WTC11 (cell line): Measurements from ENCODE around the gene POFUT2. TPM values are rescaled to one million over a fixed set of nuclear protein-coding genes. Genes with fewer than 3 reads are reported as not detected.

Experiments
- ATAC-seq: fragments of 200-7000 bp; cut with Tn5 transposase; 2 replicates; pipeline ENCODE4 v1.10.0; 2021; ENCODE audit warnings: mild to moderate bottlenecking, moderate library complexity
- CTCF ChIA-PET: fragments of 300-600 bp; sonication (Branson Sonifier 250); formaldehyde crosslinking; loops from one replicate; lab custom pipeline; 2021; ENCODE audit warnings: antibody characterized with exemption; lab: Charles Lee
- POLR2A ChIA-PET: fragments of 350-600 bp; sonication (Branson Sonifier 250); formaldehyde crosslinking; loops from one replicate; lab custom pipeline; 2021; ENCODE audit warnings: antibody characterized with exemption; lab: Charles Lee
- DNase-seq: peaks from one replicate; pipeline ENCODE4 v3.0.0; 2021; ENCODE audit warnings: low spot score
- H3K27ac Mint-ChIP-seq: 2 replicates; pipeline ENCODE4 v1.8.0; 2021; ENCODE audit warnings: mixed read lengths
- H3K27me3 Mint-ChIP-seq: 2 replicates; pipeline ENCODE4 v1.8.0; 2021; ENCODE audit warnings: low read depth, mild to moderate bottlenecking, moderate library complexity, mixed read lengths
- H3K36me3 Mint-ChIP-seq: 2 replicates; pipeline ENCODE4 v1.8.0; 2021; ENCODE audit warnings: mixed read lengths
- H3K4me1 Mint-ChIP-seq: 2 replicates; pipeline ENCODE4 v1.8.0; 2022; ENCODE audit warnings: mixed read lengths
- H3K4me3 Mint-ChIP-seq: 2 replicates; pipeline ENCODE4 v1.8.0; 2021; ENCODE audit warnings: mild to moderate bottlenecking, moderate library complexity, mixed read lengths
- H3K9me3 Mint-ChIP-seq: 2 replicates; pipeline ENCODE4 v1.8.0; 2021; ENCODE audit warnings: mixed read lengths
- ATF6 ChIP-seq: sonication (generic); formaldehyde crosslinking; IDR thresholded peaks from 2 replicates; pipeline ENCODE4 v1.8.1; 2023; ENCODE audit warnings: mild to moderate bottlenecking, missing genetic modification reagents
- CREM ChIP-seq: sonication (generic); formaldehyde crosslinking; IDR thresholded peaks from 2 replicates; pipeline ENCODE4 v1.8.1; 2022; ENCODE audit warnings: mild to moderate bottlenecking, missing genetic modification reagents, moderate library complexity
- ELF4 ChIP-seq: sonication (generic); formaldehyde crosslinking; IDR thresholded peaks from 2 replicates; pipeline ENCODE4 v1.8.1; 2022; ENCODE audit warnings: low read depth, mild to moderate bottlenecking, moderate library complexity, missing genetic modification reagents
- ESRRA ChIP-seq: sonication (generic); formaldehyde crosslinking; IDR thresholded peaks from 2 replicates; pipeline ENCODE4 v1.8.1; 2022; ENCODE audit warnings: mild to moderate bottlenecking, missing genetic modification reagents, borderline replicate concordance
- GABPB1 ChIP-seq: sonication (generic); formaldehyde crosslinking; IDR thresholded peaks from 2 replicates; pipeline ENCODE4 v1.8.1; 2023; ENCODE audit warnings: mild to moderate bottlenecking, missing genetic modification reagents
- GRHL2 ChIP-seq: fragments of 250-450 bp; sonication (Bioruptor Pico); IDR thresholded peaks from 2 replicates; pipeline ENCODE4 v1.8.0; 2022; ENCODE audit warnings: mild to moderate bottlenecking, moderate library complexity; ENCODE audit not compliant: insufficient replicate concordance, severe bottlenecking
- HMGXB4 ChIP-seq: sonication (generic); formaldehyde crosslinking; IDR thresholded peaks from 2 replicates; pipeline ENCODE4 v1.8.1; 2023; ENCODE audit warnings: mild to moderate bottlenecking, moderate library complexity, missing genetic modification reagents
- MYBL2 ChIP-seq: sonication (generic); formaldehyde crosslinking; IDR thresholded peaks from 2 replicates; pipeline ENCODE4 v1.8.1; 2023; ENCODE audit warnings: mild to moderate bottlenecking, moderate library complexity, missing genetic modification reagents
- NR2C2 ChIP-seq: sonication (generic); formaldehyde crosslinking; IDR thresholded peaks from 2 replicates; pipeline ENCODE4 v1.8.0; 2022; ENCODE audit warnings: mild to moderate bottlenecking, missing genetic modification reagents
- RELA ChIP-seq: sonication (generic); formaldehyde crosslinking; IDR thresholded peaks from 2 replicates; pipeline ENCODE4 v1.8.1; 2022; ENCODE audit warnings: missing genetic modification reagents, mild to moderate bottlenecking, borderline replicate concordance
- SMAD4 ChIP-seq: sonication (generic); formaldehyde crosslinking; IDR thresholded peaks from 2 replicates; pipeline ENCODE4 v1.8.0; 2022; ENCODE audit warnings: mild to moderate bottlenecking, missing genetic modification reagents
- TEAD1 ChIP-seq: sonication (generic); formaldehyde crosslinking; IDR thresholded peaks from 2 replicates; pipeline ENCODE4 v1.8.0; 2022; ENCODE audit warnings: mild to moderate bottlenecking, missing genetic modification reagents
- TEAD4 ChIP-seq: sonication (generic); formaldehyde crosslinking; IDR thresholded peaks from 2 replicates; pipeline ENCODE4 v1.8.0; 2022; ENCODE audit warnings: mild to moderate bottlenecking, missing genetic modification reagents
- ZNF317 ChIP-seq: sonication (generic); formaldehyde crosslinking; IDR thresholded peaks from 2 replicates; pipeline ENCODE4 v1.8.1; 2023; ENCODE audit warnings: low read depth, mild to moderate bottlenecking, moderate library complexity, missing genetic modification reagents, borderline replicate concordance
- ZNF396 ChIP-seq: fragments of 250-450 bp; sonication (Bioruptor Pico); IDR thresholded peaks from 2 replicates; pipeline ENCODE4 v1.8.0; 2021; ENCODE audit warnings: mild to moderate bottlenecking, moderate library complexity, borderline replicate concordance
- ZNF416 ChIP-seq: fragments of 250-450 bp; sonication (Bioruptor Pico); IDR thresholded peaks from 2 replicates; pipeline ENCODE4 v1.9.0; 2021; ENCODE audit warnings: mild to moderate bottlenecking, inconsistent platforms
- ZNF671 ChIP-seq: fragments of 250-450 bp; sonication (Bioruptor Pico); IDR thresholded peaks from 2 replicates; pipeline ENCODE4 v1.8.0; 2021; ENCODE audit warnings: mild to moderate bottlenecking
- ZSCAN18 ChIP-seq: fragments of 250-450 bp; sonication (Bioruptor Pico); IDR thresholded peaks from 2 replicates; pipeline ENCODE4 v2.1.2; 2022; ENCODE audit warnings: mild to moderate bottlenecking, moderate library complexity
- total RNA-seq: library from RNA; stranded (reverse); gene quantifications from 3 replicates; pipeline ENCODE4 v1.2.3, GENCODE V29; 2021
- TF ChIP-seq, protein P1 (sequence below): sonication (generic); formaldehyde crosslinking; IDR thresholded peaks from 2 replicates; pipeline ENCODE4 v1.8.0; 2023; ENCODE audit warnings: mild to moderate bottlenecking, missing genetic modification reagents
- TF ChIP-seq, protein P2 (sequence below): sonication (generic); formaldehyde crosslinking; IDR thresholded peaks from 2 replicates; pipeline ENCODE4 v1.8.1; 2023; ENCODE audit warnings: mild to moderate bottlenecking, missing genetic modification reagents, moderate library complexity
- TF ChIP-seq, protein P3 (sequence below): sonication (generic); formaldehyde crosslinking; IDR thresholded peaks from 2 replicates; pipeline ENCODE4 v1.8.0; 2022; ENCODE audit warnings: mild to moderate bottlenecking, missing genetic modification reagents
- TF ChIP-seq, protein P4 (sequence below): sonication (generic); formaldehyde crosslinking; IDR thresholded peaks from 2 replicates; pipeline ENCODE4 v1.8.1; 2023; ENCODE audit warnings: mild to moderate bottlenecking, missing genetic modification reagents, moderate library complexity

Gene POFUT2
- total RNA-seq, 1 experiment from 2014 or later: 39.7 TPM

- POLR2A ChIA-PET: no interaction called here
- Mint-ChIP-seq H3K4me1 (peaks cover under 1% of the 10 kb centered on the region), H3K4me3 (no peak overlapping the region), H3K9me3 (peaks cover 17% of the 10 kb centered on the region), H3K36me3 (0 out of 2 replicates have a peak, but pooled peaks cover 3% of the 10 kb centered on the region), H3K27me3 (peaks cover 3% of the 10 kb centered on the region; the same call in 1 of the 2 replicates), H3K27ac (no peak overlapping the region)
- TF ChIP-seq MYBL2 (CRISPR knock-in tag): no peak
- TF ChIP-seq RELA (CRISPR knock-in tag): no peak
- TF ChIP-seq, protein P1, sequence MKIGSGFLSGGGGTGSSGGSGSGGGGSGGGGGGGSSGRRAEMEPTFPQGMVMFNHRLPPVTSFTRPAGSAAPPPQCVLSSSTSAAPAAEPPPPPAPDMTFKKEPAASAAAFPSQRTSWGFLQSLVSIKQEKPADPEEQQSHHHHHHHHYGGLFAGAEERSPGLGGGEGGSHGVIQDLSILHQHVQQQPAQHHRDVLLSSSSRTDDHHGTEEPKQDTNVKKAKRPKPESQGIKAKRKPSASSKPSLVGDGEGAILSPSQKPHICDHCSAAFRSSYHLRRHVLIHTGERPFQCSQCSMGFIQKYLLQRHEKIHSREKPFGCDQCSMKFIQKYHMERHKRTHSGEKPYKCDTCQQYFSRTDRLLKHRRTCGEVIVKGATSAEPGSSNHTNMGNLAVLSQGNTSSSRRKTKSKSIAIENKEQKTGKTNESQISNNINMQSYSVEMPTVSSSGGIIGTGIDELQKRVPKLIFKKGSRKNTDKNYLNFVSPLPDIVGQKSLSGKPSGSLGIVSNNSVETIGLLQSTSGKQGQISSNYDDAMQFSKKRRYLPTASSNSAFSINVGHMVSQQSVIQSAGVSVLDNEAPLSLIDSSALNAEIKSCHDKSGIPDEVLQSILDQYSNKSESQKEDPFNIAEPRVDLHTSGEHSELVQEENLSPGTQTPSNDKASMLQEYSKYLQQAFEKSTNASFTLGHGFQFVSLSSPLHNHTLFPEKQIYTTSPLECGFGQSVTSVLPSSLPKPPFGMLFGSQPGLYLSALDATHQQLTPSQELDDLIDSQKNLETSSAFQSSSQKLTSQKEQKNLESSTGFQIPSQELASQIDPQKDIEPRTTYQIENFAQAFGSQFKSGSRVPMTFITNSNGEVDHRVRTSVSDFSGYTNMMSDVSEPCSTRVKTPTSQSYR (CRISPR knock-in tag): no peak
- TF ChIP-seq ELF4 (CRISPR knock-in tag): no peak
- TF ChIP-seq, protein P2, sequence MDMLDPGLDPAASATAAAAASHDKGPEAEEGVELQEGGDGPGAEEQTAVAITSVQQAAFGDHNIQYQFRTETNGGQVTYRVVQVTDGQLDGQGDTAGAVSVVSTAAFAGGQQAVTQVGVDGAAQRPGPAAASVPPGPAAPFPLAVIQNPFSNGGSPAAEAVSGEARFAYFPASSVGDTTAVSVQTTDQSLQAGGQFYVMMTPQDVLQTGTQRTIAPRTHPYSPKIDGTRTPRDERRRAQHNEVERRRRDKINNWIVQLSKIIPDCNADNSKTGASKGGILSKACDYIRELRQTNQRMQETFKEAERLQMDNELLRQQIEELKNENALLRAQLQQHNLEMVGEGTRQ: no peak
- no peak for TF ChIP-seq ZNF671 (CRISPR knock-in tag)
- no peak for TF ChIP-seq ZNF416 (CRISPR knock-in tag)
- TF ChIP-seq HMGXB4: no peak
- TF ChIP-seq, protein P3, sequence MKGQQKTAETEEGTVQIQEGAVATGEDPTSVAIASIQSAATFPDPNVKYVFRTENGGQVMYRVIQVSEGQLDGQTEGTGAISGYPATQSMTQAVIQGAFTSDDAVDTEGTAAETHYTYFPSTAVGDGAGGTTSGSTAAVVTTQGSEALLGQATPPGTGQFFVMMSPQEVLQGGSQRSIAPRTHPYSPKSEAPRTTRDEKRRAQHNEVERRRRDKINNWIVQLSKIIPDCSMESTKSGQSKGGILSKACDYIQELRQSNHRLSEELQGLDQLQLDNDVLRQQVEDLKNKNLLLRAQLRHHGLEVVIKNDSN (CRISPR knock-in tag): no peak
- TF ChIP-seq CREM (CRISPR knock-in tag): no peak
- TF ChIP-seq TEAD1: no peak
- TF ChIP-seq ZNF317: no peak
- no peak for TF ChIP-seq GRHL2 (CRISPR knock-in tag)
- CTCF ChIA-PET: interaction anchor here (0.6 to 0.9 kb wide), 2 partner anchors 54 to 116 kb away, joined by 3 to 7 read pairs; no protein-coding TSS in a partner anchor
- DNase-seq (no peak), ATAC-seq (no peak)
These were observed 33.2 kb downstream of the POFUT2 start for GRCh38 chr21:45254460-45254930.

DNA sequence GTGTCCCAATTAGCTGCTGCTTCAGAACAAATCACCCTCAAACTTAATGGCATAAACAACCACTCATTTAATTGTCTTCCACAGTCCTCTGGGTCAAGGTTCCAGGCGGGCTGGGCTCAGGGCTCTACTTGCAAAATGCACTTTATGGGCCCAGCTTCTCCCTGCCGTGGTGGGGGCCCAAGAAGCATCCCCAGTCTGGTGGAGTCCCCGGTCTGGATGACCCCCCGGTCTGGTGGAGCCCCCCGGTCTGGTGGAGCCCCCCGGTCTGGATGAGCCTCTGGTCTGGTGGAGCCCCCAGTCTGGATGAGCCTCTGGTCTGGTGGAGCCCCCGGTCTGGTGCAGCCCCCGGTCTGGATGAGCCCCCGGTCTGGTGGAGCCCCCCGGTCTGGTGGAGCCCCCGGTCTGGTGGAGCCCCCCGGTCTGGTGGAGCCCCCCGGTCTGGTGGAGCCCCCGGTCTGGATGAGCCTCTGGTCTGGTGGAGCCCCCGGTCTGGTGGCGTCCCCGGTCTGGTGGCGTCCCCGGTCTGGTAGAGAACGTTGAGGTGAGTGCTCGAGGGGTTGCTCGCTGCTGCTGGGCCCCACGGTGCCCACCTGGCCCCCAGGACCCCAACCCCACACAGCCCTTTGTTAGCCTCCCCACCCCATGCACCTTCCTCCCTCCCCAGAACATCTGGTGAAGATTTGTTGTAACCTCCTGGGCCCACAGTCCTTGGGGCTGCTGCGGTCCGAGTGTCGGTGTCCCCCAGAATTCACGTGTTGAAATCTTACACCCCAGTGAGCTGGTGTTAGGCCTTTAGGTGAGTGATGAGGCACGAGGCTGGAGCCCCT is 33.8 kb downstream of the POFUT2 start:
- CTCF ChIA-PET: no interaction called here
- Mint-ChIP-seq H3K4me3 (no peak overlapping the region), H3K9me3 (peaks cover 17% of the 10 kb centered on the region), H3K4me1 (peaks cover 7% of the 10 kb centered on the region), H3K36me3 (0 out of 2 replicates have a peak, but pooled peaks cover 3% of the 10 kb centered on the region), H3K27ac (no peak overlapping the region), H3K27me3 (peaks cover 3% of the 10 kb centered on the region; the same call in 1 of the 2 replicates)
- POLR2A ChIA-PET: no interaction called here
- ATAC-seq (no peak), DNase-seq (no peak)
- TF ChIP-seq, protein P4, sequence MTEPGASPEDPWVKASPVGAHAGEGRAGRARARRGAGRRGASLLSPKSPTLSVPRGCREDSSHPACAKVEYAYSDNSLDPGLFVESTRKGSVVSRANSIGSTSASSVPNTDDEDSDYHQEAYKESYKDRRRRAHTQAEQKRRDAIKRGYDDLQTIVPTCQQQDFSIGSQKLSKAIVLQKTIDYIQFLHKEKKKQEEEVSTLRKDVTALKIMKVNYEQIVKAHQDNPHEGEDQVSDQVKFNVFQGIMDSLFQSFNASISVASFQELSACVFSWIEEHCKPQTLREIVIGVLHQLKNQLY: no peak

- H3K27ac Mint-ChIP-seq: no peak overlapping the region
- peaks cover 14% of the 10 kb centered on the region for H3K4me1 Mint-ChIP-seq
- POLR2A ChIA-PET: no interaction called here
- H3K36me3 Mint-ChIP-seq: 0 out of 2 replicates have a peak, but pooled peaks cover 3% of the 10 kb centered on the region
- ATAC-seq (no peak), DNase-seq (no peak)
- peaks cover 17% of the 10 kb centered on the region for H3K9me3 Mint-ChIP-seq
- CTCF ChIA-PET: no interaction called here
- no peak overlapping the region for H3K4me3 Mint-ChIP-seq
- peaks cover 3% of the 10 kb centered on the region; the same call in 1 of the 2 replicates for H3K27me3 Mint-ChIP-seq
- TF ChIP-seq TEAD4 (CRISPR knock-in tag): no peak
- no peak for TF ChIP-seq GABPB1 (CRISPR knock-in tag)
- no peak for TF ChIP-seq ATF6 (CRISPR knock-in tag)
- TF ChIP-seq ZNF396 (CRISPR knock-in tag): no peak
- TF ChIP-seq ZSCAN18 (CRISPR knock-in tag): no peak
- no peak for TF ChIP-seq SMAD4
- TF ChIP-seq ESRRA (CRISPR knock-in tag): no peak
- no peak for TF ChIP-seq NR2C2 (CRISPR knock-in tag)
These were observed 34.5 kb downstream of the POFUT2 start for GRCh38 chr21:45253180-45253579.
